Activated B cell treated with CpG ODN at 0.5 μM for 24 hours (primary cell): Measurements from ENCODE around the gene PCNX2. TPM values are rescaled to one million over a fixed set of nuclear protein-coding genes. Genes with fewer than 3 reads are reported as not detected.

Experiments
- ATAC-seq: fragments of 200-7000 bp; cut with Tn5 transposase; one replicate; pipeline ENCODE4 v1.10.0; 2021; ENCODE audit warnings: low read depth, mild to moderate bottlenecking, moderate library complexity
- CTCF ChIA-PET: fragments of 350-600 bp; sonication (Branson Sonifier 250); formaldehyde crosslinking; loops from one replicate; lab custom pipeline; 2021; ENCODE audit warnings: antibody characterized with exemption; lab: Charles Lee
- POLR2A ChIA-PET: fragments of 350-600 bp; sonication (Branson Sonifier 250); formaldehyde crosslinking; loops from one replicate; lab custom pipeline; 2021; ENCODE audit warnings: antibody characterized with exemption; lab: Charles Lee
- DNase-seq: peaks from one replicate; pipeline ENCODE4 v3.0.0; 2022
- H3K27ac Mint-ChIP-seq: one replicate; pipeline ENCODE4 v1.8.0; 2020; ENCODE audit warnings: mixed read lengths
- H3K27me3 Mint-ChIP-seq: one replicate; pipeline ENCODE4 v1.8.0; 2021; ENCODE audit warnings: mixed read lengths
- H3K36me3 Mint-ChIP-seq: one replicate; pipeline ENCODE4 v1.8.0; 2021; ENCODE audit warnings: low read depth, mixed read lengths
- H3K4me1 Mint-ChIP-seq: one replicate; pipeline ENCODE4 v1.8.0; 2021; ENCODE audit warnings: mixed read lengths
- H3K4me3 Mint-ChIP-seq: one replicate; pipeline ENCODE4 v1.8.0; 2020; ENCODE audit warnings: mild to moderate bottlenecking, mixed read lengths
- H3K9me3 Mint-ChIP-seq: one replicate; pipeline ENCODE4 v1.8.0; 2020; ENCODE audit warnings: mixed read lengths
- intact Hi-C: fragments of 100-400 bp; cut with micrococcal nuclease; formaldehyde crosslinking; loops from one replicate; pipeline ENCODE4 v1.15.1; 2024
- total RNA-seq: library from RNA; stranded (reverse); gene quantifications from 2 replicates; pipeline ENCODE4 v1.2.3, GENCODE V29; 2022
- TF ChIP-seq, protein P1 (sequence below): fragments of 200-600 bp; IDR thresholded peaks from one replicate; pipeline ENCODE4 v1.8.0; 2022; ENCODE audit warnings: antibody characterized with exemption, mild to moderate bottlenecking

PCNX2 gene
- total RNA-seq, 1 donor from 2014 or later: 20.4 TPM

DNA sequence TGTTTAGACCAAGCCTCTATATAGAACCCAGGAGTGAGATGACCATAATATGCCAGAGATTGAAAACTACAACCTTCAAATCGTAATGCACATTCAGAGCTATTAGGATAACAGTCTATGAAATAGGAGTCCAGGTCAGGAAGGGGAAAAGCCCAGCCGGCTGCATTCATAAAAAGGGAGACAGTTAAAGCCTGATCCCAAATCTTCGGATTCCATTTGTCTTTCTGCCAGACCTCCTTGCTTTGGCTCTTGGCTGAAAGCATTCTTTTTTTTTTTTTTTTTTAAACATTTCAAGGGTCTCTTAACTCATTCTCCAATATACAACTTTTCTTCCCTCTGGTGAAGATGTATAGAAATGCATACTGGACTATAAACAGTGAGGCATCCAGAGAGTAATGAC, 264.0 kb downstream of the PCNX2 start:
- Mint-ChIP-seq H3K4me3 (no peak overlapping the region), H3K27me3 (no peaks in the 10 kb centered on the region), H3K36me3 (peaks cover 4% of the 10 kb centered on the region), H3K4me1 (no peaks in the 10 kb centered on the region), H3K27ac (no peak overlapping the region), H3K9me3 (no peaks in the 10 kb centered on the region)
- ChIA-PET CTCF (no interaction called here), POLR2A (no interaction called here)
- ATAC-seq: no peak
- TF ChIP-seq, protein P1, sequence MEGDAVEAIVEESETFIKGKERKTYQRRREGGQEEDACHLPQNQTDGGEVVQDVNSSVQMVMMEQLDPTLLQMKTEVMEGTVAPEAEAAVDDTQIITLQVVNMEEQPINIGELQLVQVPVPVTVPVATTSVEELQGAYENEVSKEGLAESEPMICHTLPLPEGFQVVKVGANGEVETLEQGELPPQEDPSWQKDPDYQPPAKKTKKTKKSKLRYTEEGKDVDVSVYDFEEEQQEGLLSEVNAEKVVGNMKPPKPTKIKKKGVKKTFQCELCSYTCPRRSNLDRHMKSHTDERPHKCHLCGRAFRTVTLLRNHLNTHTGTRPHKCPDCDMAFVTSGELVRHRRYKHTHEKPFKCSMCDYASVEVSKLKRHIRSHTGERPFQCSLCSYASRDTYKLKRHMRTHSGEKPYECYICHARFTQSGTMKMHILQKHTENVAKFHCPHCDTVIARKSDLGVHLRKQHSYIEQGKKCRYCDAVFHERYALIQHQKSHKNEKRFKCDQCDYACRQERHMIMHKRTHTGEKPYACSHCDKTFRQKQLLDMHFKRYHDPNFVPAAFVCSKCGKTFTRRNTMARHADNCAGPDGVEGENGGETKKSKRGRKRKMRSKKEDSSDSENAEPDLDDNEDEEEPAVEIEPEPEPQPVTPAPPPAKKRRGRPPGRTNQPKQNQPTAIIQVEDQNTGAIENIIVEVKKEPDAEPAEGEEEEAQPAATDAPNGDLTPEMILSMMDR: no peak
- DNase-seq: no peak
- intact Hi-C loops: no loop called here

DNA sequence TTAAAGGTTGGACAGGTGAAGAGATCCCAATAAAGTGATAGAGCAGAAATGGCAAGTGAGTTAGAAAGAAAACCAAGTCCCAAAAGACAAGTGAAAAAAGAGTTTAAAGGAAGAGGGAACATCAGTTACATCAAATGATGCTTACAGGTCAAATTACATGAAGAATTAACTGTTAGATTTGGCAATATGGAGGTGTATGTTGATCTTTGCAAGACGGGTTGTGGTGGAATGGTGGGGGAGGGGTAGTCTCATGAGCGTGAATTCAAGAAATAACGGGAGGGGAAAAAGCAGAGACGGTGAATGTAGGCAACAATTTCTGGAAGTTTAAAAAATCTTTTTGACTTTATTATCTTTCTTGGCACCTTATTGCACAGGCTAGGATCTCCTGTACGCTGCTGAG, 268.5 kb downstream of the PCNX2 start:
- ChIA-PET POLR2A (no interaction called here), CTCF (no interaction called here)
- peaks cover 6% of the 10 kb centered on the region for H3K36me3 Mint-ChIP-seq
- intact Hi-C loops: loop anchor here (10.0 kb wide), 1 partner anchor 392 kb away; the partner anchor contains the start of gene SIPA1L2
- H3K4me1 Mint-ChIP-seq: no peaks in the 10 kb centered on the region
- DNase-seq: no peak
- H3K9me3 Mint-ChIP-seq: no peaks in the 10 kb centered on the region
- no peaks in the 10 kb centered on the region for H3K27me3 Mint-ChIP-seq
- H3K4me3 Mint-ChIP-seq: no peak overlapping the region
- TF ChIP-seq, protein P1: no peak
- H3K27ac Mint-ChIP-seq: no peak overlapping the region
- no peak for ATAC-seq

- CTCF ChIA-PET: no interaction called here
- H3K36me3 Mint-ChIP-seq: peaks cover 6% of the 10 kb centered on the region
- H3K27me3 Mint-ChIP-seq: no peaks in the 10 kb centered on the region
- intact Hi-C loops: loop anchor here (10.0 kb wide), 1 partner anchor 391 kb away; the partner anchor contains the start of gene SIPA1L2
- no peaks in the 10 kb centered on the region for H3K4me1 Mint-ChIP-seq
- no peak for ATAC-seq
- no peak overlapping the region for H3K4me3 Mint-ChIP-seq
- no peak for DNase-seq
- TF ChIP-seq, protein P1: no peak
- POLR2A ChIA-PET: no interaction called here
- no peaks in the 10 kb centered on the region for H3K9me3 Mint-ChIP-seq
- H3K27ac Mint-ChIP-seq: no peak overlapping the region
These were observed 270.0 kb downstream of the PCNX2 start for GRCh38 chr1:233025567-233025966.

GRCh38 chr1:233025157-233025556, 270.4 kb downstream of the PCNX2 start:
- intact Hi-C loops: loop anchor here (10.0 kb wide), 1 partner anchor 390 kb away; the partner anchor contains the start of gene SIPA1L2
- no peak overlapping the region for H3K4me3 Mint-ChIP-seq
- no peaks in the 10 kb centered on the region for H3K9me3 Mint-ChIP-seq
- TF ChIP-seq, protein P1: no peak
- ChIA-PET POLR2A (no interaction called here), CTCF (no interaction called here)
- no peak overlapping the region for H3K27ac Mint-ChIP-seq
- peaks cover 6% of the 10 kb centered on the region for H3K36me3 Mint-ChIP-seq
- no peak for DNase-seq
- no peaks in the 10 kb centered on the region for H3K27me3 Mint-ChIP-seq
- ATAC-seq: no peak
- H3K4me1 Mint-ChIP-seq: no peaks in the 10 kb centered on the region

GRCh38 chr1:233024199-233024598, 271.3 kb downstream of the PCNX2 start:
- DNase-seq (no peak), ATAC-seq (no peak)
- Mint-ChIP-seq H3K27me3 (no peaks in the 10 kb centered on the region), H3K4me1 (no peaks in the 10 kb centered on the region), H3K9me3 (no peaks in the 10 kb centered on the region), H3K4me3 (no peak overlapping the region), H3K36me3 (peaks cover 8% of the 10 kb centered on the region), H3K27ac (no peak overlapping the region)
- intact Hi-C loops: loop anchor here (10.0 kb wide), 1 partner anchor 389 kb away; the partner anchor contains the start of gene SIPA1L2
- POLR2A ChIA-PET: no interaction called here
- TF ChIP-seq, protein P1: no peak
- CTCF ChIA-PET: no interaction called here
